Activated T-helper 1 cell treated with anti-CD3 and anti-CD28 coated beads, Interleukin-12 subunit alpha, Interleukin-12 subunit beta, Interleukin-2, Interleukin-4 antibody, amounts not matched to agents 30 ng/mL and 10 ng/mL and 1 ng/mL, durations not matched to agents 14 hours and 24 hours and 36 hours (primary cell): ENCODE results near the gene AKNA. TPM values are rescaled to one million over a fixed set of nuclear protein-coding genes. Genes with fewer than 3 reads are reported as not detected.

Experiments used
- DNase-seq: peaks from one replicate; pipeline ENCODE4 v3.0.0; 2021; ENCODE audit warnings: low spot score
- H3K27ac Mint-ChIP-seq: one replicate; pipeline ENCODE4 v1.8.0; 2021; ENCODE audit warnings: mild to moderate bottlenecking, mixed read lengths
- H3K27me3 Mint-ChIP-seq: one replicate; pipeline ENCODE4 v1.8.0; 2022; ENCODE audit warnings: mild to moderate bottlenecking, moderate library complexity, mixed read lengths; ENCODE audit not compliant: insufficient read depth
- H3K36me3 Mint-ChIP-seq: one replicate; pipeline ENCODE4 v1.8.0; 2021; ENCODE audit warnings: low read depth, mixed read lengths
- H3K4me1 Mint-ChIP-seq: one replicate; pipeline ENCODE4 v1.8.0; 2021; ENCODE audit warnings: low read depth, mixed read lengths
- H3K4me3 Mint-ChIP-seq: one replicate; pipeline ENCODE4 v1.8.0; 2021; ENCODE audit warnings: mild to moderate bottlenecking, moderate library complexity, mixed read lengths
- H3K9me3 Mint-ChIP-seq: one replicate; pipeline ENCODE4 v1.8.0; 2021; ENCODE audit warnings: mixed read lengths
- intact Hi-C: fragments of 100-400 bp; cut with micrococcal nuclease; formaldehyde crosslinking; loops from one replicate; pipeline ENCODE4 v1.15.1; 2024
- total RNA-seq: library from RNA; stranded (reverse); gene quantifications from 2 replicates; pipeline ENCODE4 v1.2.3, GENCODE V29; 2022

Gene AKNA
- total RNA-seq, 1 donor from 2014 or later, result 178 TPM

- DNase-seq, result no peak
- peaks cover 27% of the 10 kb centered on the region for H3K4me1 Mint-ChIP-seq
- peaks cover 10% of the 10 kb centered on the region for H3K36me3 Mint-ChIP-seq
- no peak overlapping the region for H3K4me3 Mint-ChIP-seq
- no peaks in the 10 kb centered on the region for H3K9me3 Mint-ChIP-seq
- intact Hi-C loops, result no loop called here
- peaks cover 3% of the 10 kb centered on the region for H3K27me3 Mint-ChIP-seq
- no peak overlapping the region for H3K27ac Mint-ChIP-seq
Measured at GRCh38 chr9:114400219-114400618, 12.4 kb upstream of the AKNA start.

GRCh38 chr9:114399381-114399780 lies 11.6 kb upstream of the AKNA start:
- intact Hi-C loops, result loop anchor here (5.0 kb wide), 2 partner anchors 242 to 558 kb away; partner anchors contain the start of gene COL27A1
- Mint-ChIP-seq H3K27ac (no peak overlapping the region), H3K27me3 (peaks cover 3% of the 10 kb centered on the region), H3K9me3 (no peaks in the 10 kb centered on the region), H3K4me1 (peaks cover 35% of the 10 kb centered on the region), H3K4me3 (peak overlapping the region; percentile 19), H3K36me3 (peaks cover 16% of the 10 kb centered on the region)
- DNase-seq, result no peak

GRCh38 chr9:114397848-114398605 lies 10.2 kb upstream of the AKNA start:
- Mint-ChIP-seq H3K4me3 (peak overlapping the region; percentile 97), H3K27ac (peak overlapping the region; percentile 86), H3K27me3 (peaks cover 3% of the 10 kb centered on the region), H3K36me3 (peaks cover 20% of the 10 kb centered on the region), H3K4me1 (peaks cover 46% of the 10 kb centered on the region), H3K9me3 (no peaks in the 10 kb centered on the region)
- peak; percentile 94 for DNase-seq
- intact Hi-C loops, result loop anchor here (1.0 to 5.0 kb wide), 8 partner anchors 10 to 559 kb away; partner anchors contain the start of genes ATP6V1G1, COL27A1 and WHRN

- H3K36me3 Mint-ChIP-seq, result peaks cover 24% of the 10 kb centered on the region
- H3K27ac Mint-ChIP-seq, result peak overlapping the region; percentile 84
- peak overlapping the region; percentile 97 for H3K4me3 Mint-ChIP-seq
- peaks cover 53% of the 10 kb centered on the region for H3K4me1 Mint-ChIP-seq
- no peaks in the 10 kb centered on the region for H3K9me3 Mint-ChIP-seq
- no peak for DNase-seq
- H3K27me3 Mint-ChIP-seq, result peaks cover 3% of the 10 kb centered on the region
- intact Hi-C loops, result loop anchor here (2.0 to 5.0 kb wide), 3 partner anchors 59 to 560 kb away; partner anchors contain the start of gene COL27A1
Measured at GRCh38 chr9:114397219-114397847, 9.6 kb upstream of the AKNA start.

GRCh38 chr9:114396558-114397218 lies 8.9 kb upstream of the AKNA start:
- intact Hi-C loops, result loop anchor here (2.0 to 5.0 kb wide), 3 partner anchors 58 to 561 kb away; partner anchors contain the start of gene COL27A1
- Mint-ChIP-seq H3K9me3 (no peaks in the 10 kb centered on the region), H3K4me1 (peaks cover 54% of the 10 kb centered on the region), H3K36me3 (peaks cover 25% of the 10 kb centered on the region), H3K27me3 (peaks cover 3% of the 10 kb centered on the region), H3K27ac (no peak overlapping the region), H3K4me3 (peak overlapping the region; percentile 97)
- DNase-seq, result no peak

GRCh38 chr9:114395768-114396167 lies 8.0 kb upstream of the AKNA start:
- Mint-ChIP-seq H3K27ac (no peak overlapping the region), H3K36me3 (peaks cover 30% of the 10 kb centered on the region), H3K27me3 (peaks cover 2% of the 10 kb centered on the region), H3K4me1 (peaks cover 61% of the 10 kb centered on the region), H3K4me3 (peak overlapping the region; percentile 61), H3K9me3 (no peaks in the 10 kb centered on the region)
- no peak for DNase-seq
- intact Hi-C loops, result loop anchor here (2.0 to 5.0 kb wide), 3 partner anchors 57 to 562 kb away; partner anchors contain the start of gene COL27A1

- Mint-ChIP-seq H3K4me1 (peaks cover 66% of the 10 kb centered on the region), H3K9me3 (no peaks in the 10 kb centered on the region), H3K27me3 (no peaks in the 10 kb centered on the region), H3K27ac (peak overlapping the region; percentile 65), H3K4me3 (peak overlapping the region; percentile 61), H3K36me3 (peaks cover 33% of the 10 kb centered on the region)
- intact Hi-C loops, result loop anchor here (5.0 kb wide), 2 partner anchors 238 to 562 kb away; partner anchors contain the start of gene COL27A1
- no peak for DNase-seq
Measured at GRCh38 chr9:114395334-114395617, 7.5 kb upstream of the AKNA start.

- peak overlapping the region; percentile 65 for H3K27ac Mint-ChIP-seq
- intact Hi-C loops, result loop anchor here (5.0 kb wide), 2 partner anchors 237 to 563 kb away; partner anchors contain the start of gene COL27A1
- H3K9me3 Mint-ChIP-seq, result no peaks in the 10 kb centered on the region
- no peaks in the 10 kb centered on the region for H3K27me3 Mint-ChIP-seq
- peaks cover 72% of the 10 kb centered on the region for H3K4me1 Mint-ChIP-seq
- peak overlapping the region; percentile 61 for H3K4me3 Mint-ChIP-seq
- H3K36me3 Mint-ChIP-seq, result peaks cover 38% of the 10 kb centered on the region
- DNase-seq, result no peak
Measured at GRCh38 chr9:114394523-114395333, 6.9 kb upstream of the AKNA start.

- no peak for DNase-seq
- Mint-ChIP-seq H3K4me1 (peaks cover 84% of the 10 kb centered on the region), H3K27ac (peak overlapping the region; percentile 50), H3K9me3 (no peaks in the 10 kb centered on the region), H3K4me3 (no peak overlapping the region), H3K27me3 (no peaks in the 10 kb centered on the region), H3K36me3 (peaks cover 46% of the 10 kb centered on the region)
- intact Hi-C loops, result no loop called here
Measured at GRCh38 chr9:114392749-114393112, 4.9 kb upstream of the AKNA start.

- DNase-seq, result no peak
- intact Hi-C loops, result no loop called here
- no peaks in the 10 kb centered on the region for H3K27me3 Mint-ChIP-seq
Measured at GRCh38 chr9:114390952-114391351, 3.2 kb upstream of the AKNA start.

GRCh38 chr9:114389612-114390368 lies 2.0 kb upstream of the AKNA start:
- intact Hi-C loops, result loop anchor here (5.0 to 10.0 kb wide), 7 partner anchors 98 to 1115 kb away; partner anchors contain the start of genes C9orf43, CDC26, KIF12 and POLE3
- peaks cover 70% of the 10 kb centered on the region for H3K4me1 Mint-ChIP-seq
- peak overlapping the region; percentile 93 for H3K27ac Mint-ChIP-seq
- no peaks in the 10 kb centered on the region for H3K27me3 Mint-ChIP-seq
- no peak for DNase-seq
- no peaks in the 10 kb centered on the region for H3K9me3 Mint-ChIP-seq
- H3K36me3 Mint-ChIP-seq, result peaks cover 50% of the 10 kb centered on the region
- H3K4me3 Mint-ChIP-seq, result peak overlapping the region; percentile 90

More at GRCh38 chr9:114390952-114391351, 3.2 kb upstream of the AKNA start:
- H3K4me3 Mint-ChIP-seq, result peak overlapping the region; percentile 90
- H3K9me3 Mint-ChIP-seq, result no peaks in the 10 kb centered on the region
- peaks cover 70% of the 10 kb centered on the region for H3K4me1 Mint-ChIP-seq
- H3K36me3 Mint-ChIP-seq, result peaks cover 52% of the 10 kb centered on the region
- peak overlapping the region; percentile 93 for H3K27ac Mint-ChIP-seq
